Endothelial cell (in vitro differentiated cells): ENCODE results near the gene DUSP2. TPM values are rescaled to one million over a fixed set of nuclear protein-coding genes. Genes with fewer than 3 reads are reported as not detected.

Experiments used
- DNase-seq: peaks from one replicate; pipeline ENCODE4 v3.0.0; 2021; ENCODE audit warnings: low spot score
- H3K27ac Mint-ChIP-seq: one replicate; pipeline ENCODE4 v1.8.0; 2021; ENCODE audit warnings: mixed read lengths, inconsistent platforms; ENCODE audit not compliant: unreplicated experiment
- H3K27me3 Mint-ChIP-seq: one replicate; pipeline ENCODE4 v1.8.0; 2021; ENCODE audit warnings: mild to moderate bottlenecking, moderate library complexity, mixed read lengths, inconsistent platforms; ENCODE audit not compliant: unreplicated experiment
- H3K36me3 Mint-ChIP-seq: one replicate; pipeline ENCODE4 v1.8.0; 2021; ENCODE audit warnings: mild to moderate bottlenecking, low read depth, mixed read lengths, inconsistent platforms; ENCODE audit not compliant: unreplicated experiment
- H3K4me1 Mint-ChIP-seq: one replicate; pipeline ENCODE4 v1.8.0; 2021; ENCODE audit warnings: mild to moderate bottlenecking, mixed read lengths, inconsistent platforms; ENCODE audit not compliant: unreplicated experiment
- H3K4me3 Mint-ChIP-seq: one replicate; pipeline ENCODE4 v1.8.0; 2021; ENCODE audit warnings: mild to moderate bottlenecking, mixed read lengths, inconsistent platforms; ENCODE audit not compliant: unreplicated experiment
- H3K9me3 Mint-ChIP-seq: one replicate; pipeline ENCODE4 v1.8.0; 2021; ENCODE audit warnings: mixed read lengths, inconsistent platforms; ENCODE audit not compliant: unreplicated experiment
- total RNA-seq: library from RNA; stranded (reverse); fragmentation: NEBNext Ultra II Directional; extraction: Animal tissue kit (Norgen Biotek cat#: 25700); gene quantifications from one replicate; pipeline ENCODE4 v1.2.1, GENCODE V29; 2021; ENCODE audit not compliant: unreplicated experiment
- TF ChIP-seq, protein P1 (sequence below): fragments of 200-600 bp; sonication (generic); IDR thresholded peaks from one replicate; pipeline ENCODE4 v1.5.0; 2021; ENCODE audit warnings: antibody characterized with exemption; ENCODE audit not compliant: unreplicated experiment

The DUSP2 gene
- total RNA-seq, 1 donor from 2014 or later: not detected

DNA sequence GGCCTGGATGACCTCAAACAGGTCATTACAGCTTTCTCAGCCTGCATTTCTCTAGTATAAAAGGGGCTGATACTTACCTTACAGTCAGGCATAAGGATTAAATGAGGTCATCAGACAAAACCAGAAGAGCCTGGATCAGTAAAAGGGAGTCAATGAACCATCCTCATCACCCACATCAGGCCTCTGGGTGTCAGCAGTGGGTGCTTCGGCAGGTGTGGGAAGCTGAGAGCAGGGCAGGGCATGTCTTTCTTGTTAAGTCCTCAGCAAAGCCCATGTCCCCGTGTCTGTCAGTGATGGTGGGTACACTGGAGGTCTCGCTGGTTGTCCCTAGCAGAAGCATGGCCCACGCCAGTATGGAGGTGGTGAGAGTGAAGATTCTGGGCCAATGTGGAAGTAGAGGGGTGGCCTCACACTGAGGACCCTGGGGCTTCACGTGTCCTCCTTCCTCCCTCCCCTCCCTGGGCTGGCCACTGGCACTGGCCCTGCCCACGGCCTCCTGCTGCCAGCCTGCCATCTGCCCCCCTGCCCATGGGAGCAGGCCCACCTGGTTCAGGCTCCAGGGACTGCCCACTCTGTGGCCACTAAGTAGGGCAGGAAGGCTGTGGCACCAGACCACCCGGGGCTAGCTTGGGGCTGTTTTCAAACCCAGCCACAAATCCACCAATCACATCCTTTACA lies 33.3 kb downstream of the DUSP2 start:
- Mint-ChIP-seq H3K27ac (no peak overlapping the region), H3K27me3 (peaks cover 12% of the 10 kb centered on the region), H3K4me3 (no peak overlapping the region), H3K9me3 (no peaks in the 10 kb centered on the region), H3K4me1 (peaks cover 10% of the 10 kb centered on the region), H3K36me3 (no peaks in the 10 kb centered on the region)
- DNase-seq: no peak
- TF ChIP-seq, protein P1, sequence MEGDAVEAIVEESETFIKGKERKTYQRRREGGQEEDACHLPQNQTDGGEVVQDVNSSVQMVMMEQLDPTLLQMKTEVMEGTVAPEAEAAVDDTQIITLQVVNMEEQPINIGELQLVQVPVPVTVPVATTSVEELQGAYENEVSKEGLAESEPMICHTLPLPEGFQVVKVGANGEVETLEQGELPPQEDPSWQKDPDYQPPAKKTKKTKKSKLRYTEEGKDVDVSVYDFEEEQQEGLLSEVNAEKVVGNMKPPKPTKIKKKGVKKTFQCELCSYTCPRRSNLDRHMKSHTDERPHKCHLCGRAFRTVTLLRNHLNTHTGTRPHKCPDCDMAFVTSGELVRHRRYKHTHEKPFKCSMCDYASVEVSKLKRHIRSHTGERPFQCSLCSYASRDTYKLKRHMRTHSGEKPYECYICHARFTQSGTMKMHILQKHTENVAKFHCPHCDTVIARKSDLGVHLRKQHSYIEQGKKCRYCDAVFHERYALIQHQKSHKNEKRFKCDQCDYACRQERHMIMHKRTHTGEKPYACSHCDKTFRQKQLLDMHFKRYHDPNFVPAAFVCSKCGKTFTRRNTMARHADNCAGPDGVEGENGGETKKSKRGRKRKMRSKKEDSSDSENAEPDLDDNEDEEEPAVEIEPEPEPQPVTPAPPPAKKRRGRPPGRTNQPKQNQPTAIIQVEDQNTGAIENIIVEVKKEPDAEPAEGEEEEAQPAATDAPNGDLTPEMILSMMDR: no peak

DNA sequence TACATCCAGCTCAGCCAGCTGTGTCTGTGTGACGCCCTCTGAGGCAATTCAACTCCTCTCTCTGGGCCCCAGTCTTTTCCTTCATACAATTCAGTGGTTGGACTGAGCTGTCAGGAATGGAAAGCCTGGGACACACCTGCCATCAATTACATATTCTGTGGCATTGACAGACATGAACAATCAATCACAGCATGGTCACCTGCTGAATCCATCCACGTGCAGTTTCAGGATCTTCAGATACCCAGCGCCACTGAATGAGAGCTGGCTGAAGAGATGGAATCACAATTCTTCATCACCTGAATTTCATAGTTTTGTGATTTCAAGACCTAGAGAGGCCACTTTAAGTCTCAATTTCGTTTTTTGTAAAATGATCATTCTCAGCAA lies 34.0 kb downstream of the DUSP2 start:
- Mint-ChIP-seq H3K27ac (no peak overlapping the region), H3K27me3 (peaks cover 14% of the 10 kb centered on the region)

DNA sequence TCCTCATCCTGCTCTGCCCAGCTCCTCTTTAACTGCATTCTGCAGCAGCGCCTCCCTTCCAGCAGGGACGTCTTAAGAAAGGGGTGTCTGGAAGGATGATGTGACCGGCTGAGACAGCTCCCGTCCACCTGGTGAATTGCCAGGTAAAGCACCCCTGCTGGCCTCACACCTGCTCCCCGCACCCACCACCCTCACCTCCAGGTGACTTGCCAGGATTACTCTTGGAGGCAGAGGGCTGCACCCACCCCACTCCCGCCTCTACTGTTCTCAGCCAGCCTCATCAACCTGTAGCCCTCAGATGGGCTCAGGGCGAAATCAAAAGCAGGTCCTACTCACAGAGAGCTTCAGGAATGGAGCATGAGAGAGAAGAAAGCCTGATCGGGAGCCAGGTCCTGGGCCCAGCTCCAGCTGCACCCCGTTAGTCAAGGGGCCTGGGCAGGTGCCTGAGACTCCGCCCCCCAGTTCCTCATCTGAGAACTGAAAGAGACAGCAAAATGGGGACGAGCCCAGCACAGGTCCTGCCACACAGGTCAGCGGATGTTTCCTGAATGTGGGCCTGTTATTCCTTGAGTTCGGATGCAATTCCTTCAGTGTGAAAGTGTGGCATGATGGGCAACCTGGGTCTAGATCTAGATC lies 34.5 kb downstream of the DUSP2 start:
- H3K4me3 Mint-ChIP-seq: no peak overlapping the region
- no peaks in the 10 kb centered on the region for H3K9me3 Mint-ChIP-seq
- DNase-seq: no peak
- peaks cover 10% of the 10 kb centered on the region for H3K4me1 Mint-ChIP-seq
- no peaks in the 10 kb centered on the region for H3K36me3 Mint-ChIP-seq
- H3K27me3 Mint-ChIP-seq: peaks cover 14% of the 10 kb centered on the region
- no peak overlapping the region for H3K27ac Mint-ChIP-seq
- TF ChIP-seq, protein P1: no peak

More for the DNA sequence above, 34.0 kb downstream of the DUSP2 start:
- Mint-ChIP-seq H3K36me3 (no peaks in the 10 kb centered on the region), H3K9me3 (no peaks in the 10 kb centered on the region), H3K4me3 (no peak overlapping the region), H3K4me1 (peaks cover 10% of the 10 kb centered on the region)
- TF ChIP-seq, protein P1: no peak
- no peak for DNase-seq

DNA sequence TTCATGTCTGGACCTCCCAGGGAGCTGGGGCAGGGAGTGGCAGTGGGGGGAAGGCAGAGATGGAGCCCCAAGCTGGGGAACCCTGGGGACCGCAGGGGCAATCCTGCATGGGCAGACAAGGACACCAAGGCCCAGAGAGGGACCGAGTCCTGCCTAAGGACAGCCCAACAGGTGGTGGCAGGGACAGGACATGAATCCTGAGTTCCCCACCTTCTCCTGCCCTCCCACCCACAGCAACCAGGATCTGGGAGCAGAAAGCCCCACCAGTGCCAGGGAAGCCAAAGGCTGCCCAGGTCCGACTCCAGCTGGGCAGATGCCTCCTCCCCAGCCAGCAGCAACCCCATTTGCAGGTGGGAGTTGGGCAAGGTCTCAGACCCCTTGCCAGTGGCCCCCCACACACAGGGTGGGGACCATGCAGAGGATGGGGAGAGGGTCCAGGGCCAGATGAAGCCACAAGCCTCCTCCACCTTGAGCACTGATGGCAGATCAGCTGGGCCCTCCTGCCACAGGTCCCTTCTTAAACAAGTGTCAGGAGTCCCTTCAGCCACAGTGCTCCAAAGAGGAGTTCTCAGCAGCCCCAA lies 35.2 kb downstream of the DUSP2 start:
- TF ChIP-seq, protein P1: no peak
- Mint-ChIP-seq H3K4me3 (no peak overlapping the region), H3K36me3 (peaks cover 1% of the 10 kb centered on the region)

DNA sequence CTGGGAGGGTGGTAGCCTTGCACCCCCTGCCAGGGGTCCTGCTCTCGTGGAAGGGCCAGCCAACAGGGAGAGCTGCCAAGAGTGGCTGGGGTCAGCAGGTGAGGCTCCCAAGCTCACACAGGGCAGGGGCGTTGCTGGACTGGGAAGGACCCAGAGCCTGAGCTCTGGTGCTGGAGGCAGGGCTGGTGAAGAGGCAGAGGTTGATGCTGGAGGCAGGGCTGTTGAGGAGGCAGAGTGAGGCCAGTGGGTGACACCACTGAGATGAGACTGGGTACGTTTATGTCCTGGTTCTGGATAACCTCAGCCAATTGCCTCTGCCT lies 35.9 kb downstream of the DUSP2 start:
- TF ChIP-seq, protein P1: no peak
- no peak for DNase-seq
- Mint-ChIP-seq H3K4me1 (peaks cover 10% of the 10 kb centered on the region), H3K9me3 (no peaks in the 10 kb centered on the region), H3K27ac (no peak overlapping the region), H3K27me3 (peaks cover 3% of the 10 kb centered on the region), H3K4me3 (no peak overlapping the region), H3K36me3 (peaks cover 5% of the 10 kb centered on the region)

More for the DNA sequence above, 35.2 kb downstream of the DUSP2 start:
- Mint-ChIP-seq H3K27ac (no peak overlapping the region), H3K9me3 (no peaks in the 10 kb centered on the region), H3K4me1 (peaks cover 10% of the 10 kb centered on the region), H3K27me3 (peaks cover 7% of the 10 kb centered on the region)
- no peak for DNase-seq
